HG03558 (cell line): Measurements from ENCODE around the gene ATAD2B.
"Not testable (repeated sequence)": the region's sequence is repeated elsewhere in the genome, so short reads cannot be mapped to it uniquely, and the experiment has no call there.

Experiments
- ATAC-seq: cut with Tn5 transposase; IDR thresholded peaks from one replicate; pipeline ENCODE4 v1.9.1; 2021; ENCODE audit warnings: moderate number of reproducible peaks; ENCODE audit not compliant: unreplicated experiment; ENCODE audit errors: extremely low read depth

ATAD2B gene

GRCh38 chr2:23926750-23927571 is at the start of gene ATAD2B:
Gene ATAD2B, minus strand, starts transcription at chr2:23927123. Its CDS starts 353 bp downstream, at chr2:23926770.
- ATAC-seq, result peak; percentile 66

DNA sequence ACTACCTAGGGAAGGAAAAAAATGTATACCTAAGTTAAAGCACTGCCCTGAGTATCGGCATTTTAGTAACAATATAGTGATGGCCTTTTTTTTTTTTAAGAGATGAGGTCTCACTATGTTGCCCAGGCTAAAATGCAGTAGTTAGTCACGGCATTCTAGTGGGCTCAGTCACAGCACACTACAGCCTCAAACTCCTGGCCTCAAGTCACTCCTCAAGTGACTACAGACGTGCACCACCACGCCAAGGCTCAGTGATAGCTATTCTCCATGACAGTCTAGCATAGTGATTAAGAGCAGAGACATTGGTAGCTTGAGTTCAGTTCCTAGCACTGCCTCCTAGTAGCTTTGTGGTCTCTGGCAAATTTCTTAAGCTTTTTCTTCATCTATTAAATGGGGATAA is 40.9 kb upstream of the ATAD2B start:
- no peak for ATAC-seq

DNA sequence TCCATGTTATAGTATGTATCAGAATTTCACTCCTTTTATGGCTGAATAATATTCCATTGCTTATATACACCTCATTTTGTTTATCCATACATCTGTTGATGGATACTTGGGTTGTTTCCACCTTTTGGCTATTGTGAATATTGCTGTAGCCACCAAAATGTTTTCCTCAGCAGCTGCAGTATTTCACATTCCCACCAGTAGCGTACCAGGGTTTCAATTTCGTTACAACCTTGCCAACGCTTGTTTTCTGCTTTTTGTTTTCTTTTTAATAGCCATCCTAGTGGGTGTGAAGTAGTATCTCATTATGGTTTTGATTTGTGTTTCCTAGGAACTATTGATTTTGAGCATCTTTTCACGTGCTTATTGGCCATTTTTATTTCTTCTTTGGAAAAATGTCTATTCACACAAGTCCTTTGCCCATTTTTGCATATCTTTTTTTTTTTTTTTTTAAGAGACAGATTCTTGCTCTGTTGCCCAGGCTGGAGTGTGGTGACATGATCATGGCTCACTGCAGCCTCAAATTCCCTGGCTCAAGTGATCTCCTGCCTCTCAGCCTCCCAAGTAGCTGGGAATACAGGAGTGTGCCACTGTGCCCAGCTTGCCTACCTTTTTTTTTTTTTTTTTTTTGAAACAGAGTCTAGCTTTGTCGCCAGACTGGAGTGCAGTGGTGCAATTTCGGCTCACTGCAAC is 27.5 kb upstream of the ATAD2B start:
- ATAC-seq, result no peak

DNA sequence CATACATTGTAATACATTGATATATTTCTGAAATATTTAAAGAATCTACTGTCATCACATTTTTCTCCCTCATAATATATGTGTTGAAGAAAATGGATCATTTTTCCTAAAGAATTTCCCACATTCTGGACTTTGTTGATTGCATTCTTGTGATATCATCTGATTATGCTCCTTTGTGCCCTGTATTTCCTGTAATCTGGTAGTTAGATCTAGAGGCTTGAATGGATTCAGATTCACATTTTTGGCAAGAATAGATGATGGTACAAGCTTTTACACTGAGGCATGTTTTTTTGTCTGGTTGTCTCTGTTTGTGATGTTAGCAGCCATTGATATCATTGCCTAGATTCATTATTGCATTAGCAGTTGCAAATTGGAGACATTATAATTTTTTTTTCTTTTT is 26.7 kb upstream of the ATAD2B start:
- no peak for ATAC-seq

DNA sequence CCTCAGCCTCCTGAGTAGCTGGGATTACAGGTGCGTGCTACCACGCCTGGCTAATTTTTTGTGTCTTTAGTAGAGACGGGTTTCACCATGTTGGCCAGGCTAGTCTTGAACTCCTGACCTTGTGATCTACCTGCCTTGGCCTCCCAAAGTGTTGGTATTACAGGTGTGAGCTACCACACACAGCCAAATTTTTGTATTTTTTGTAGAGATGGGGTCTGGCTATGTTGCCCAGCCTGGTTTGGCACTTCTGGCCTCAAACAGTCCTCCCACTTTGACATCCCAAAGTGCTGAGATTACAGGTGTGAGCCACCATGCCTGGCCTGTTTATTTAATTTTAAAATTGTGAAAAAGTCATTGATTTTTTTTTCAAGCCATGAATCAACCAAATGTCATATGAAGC is 25.6 kb upstream of the ATAD2B start:
- not testable (repeated sequence) for ATAC-seq

- ATAC-seq, result no peak
Measured at GRCh38 chr2:23947350-23947749, 20.4 kb upstream of the ATAD2B start.

DNA sequence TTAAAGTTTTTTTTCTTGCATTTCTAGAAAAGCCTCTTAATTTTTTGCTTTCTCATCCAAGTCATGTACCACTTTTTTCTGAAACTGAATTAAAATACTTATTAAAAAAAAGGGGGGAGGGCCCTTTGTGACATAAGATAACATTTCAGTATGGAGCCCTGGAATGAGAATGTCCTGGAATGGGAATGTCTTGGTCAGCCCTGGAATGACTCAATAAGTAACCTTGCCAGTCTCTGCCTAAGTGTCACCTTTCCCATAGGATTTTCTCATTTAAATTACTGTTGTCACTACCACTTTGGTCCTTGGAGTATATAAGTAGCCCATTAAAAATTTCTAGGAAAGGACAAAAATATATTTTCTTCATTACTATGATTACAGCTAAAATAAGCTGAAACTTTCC is 18.1 kb upstream of the ATAD2B start:
- ATAC-seq, result no peak

DNA sequence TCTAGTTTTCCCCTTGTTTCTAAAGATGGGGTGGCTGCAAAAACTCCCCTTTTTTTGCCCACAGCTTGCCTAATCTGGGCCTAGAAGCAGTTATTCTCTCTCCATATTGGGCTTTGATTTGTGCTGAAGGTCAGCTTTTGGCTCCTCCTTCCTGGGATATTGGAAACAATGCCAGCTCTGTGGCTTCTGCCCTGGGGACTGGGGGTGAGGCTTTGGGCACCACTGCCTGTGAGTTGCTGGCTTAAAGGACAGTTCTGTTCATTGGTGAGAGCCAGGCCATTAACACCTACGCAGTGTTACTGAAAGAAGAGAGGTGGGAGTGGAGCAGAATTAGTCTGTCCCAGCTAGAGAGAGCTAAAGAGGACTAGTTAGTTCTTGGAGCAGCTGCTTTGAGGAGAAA is 17.6 kb upstream of the ATAD2B start:
- no peak for ATAC-seq

DNA sequence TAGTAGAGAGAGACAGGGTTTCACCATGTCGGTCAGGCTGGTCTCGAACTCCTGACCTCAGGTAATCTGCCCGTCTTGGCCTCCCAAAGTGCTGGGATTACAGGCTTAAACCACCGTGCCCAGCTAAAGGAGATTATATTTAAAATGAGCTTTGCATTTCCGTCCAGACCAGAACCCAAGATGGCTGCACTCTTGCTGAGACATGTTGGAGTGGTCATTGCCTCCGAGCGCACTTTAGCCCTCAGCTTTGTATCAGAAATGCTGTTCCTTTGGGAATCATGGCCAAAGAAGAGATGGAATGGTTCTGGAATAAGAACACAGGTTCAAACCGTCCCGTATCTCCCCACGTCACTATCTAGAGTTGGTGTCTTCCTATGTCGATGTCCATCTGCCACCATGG is 16.7 kb upstream of the ATAD2B start:
- no peak for ATAC-seq

DNA sequence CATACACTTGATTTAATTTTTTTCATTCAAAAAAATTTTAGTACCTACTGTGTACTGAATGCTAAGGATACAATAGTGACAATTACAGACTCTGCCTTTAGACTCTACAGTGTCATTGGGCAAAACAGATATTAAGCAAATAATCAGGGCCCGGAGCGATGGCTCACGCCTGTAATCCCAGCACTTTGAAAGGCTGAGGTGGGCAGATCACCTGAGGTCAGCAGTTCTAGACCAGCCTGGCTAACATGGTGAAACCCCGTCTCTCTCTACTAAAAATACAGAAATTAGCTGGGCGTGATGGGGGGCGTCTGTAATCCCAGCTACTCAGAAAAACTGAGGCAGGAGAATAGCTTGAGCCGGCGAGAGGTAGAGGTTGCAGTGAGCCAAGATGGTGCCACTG is 14.7 kb upstream of the ATAD2B start:
- no peak for ATAC-seq

GRCh38 chr2:23940718-23941620 is 14.0 kb upstream of the ATAD2B start:
- ATAC-seq, result peak; percentile 47

GRCh38 chr2:23939987-23940717 is 13.2 kb upstream of the ATAD2B start, which contains the start of gene UBXN2A:
Gene UBXN2A, plus strand, starts transcription at chr2:23940463. Its CDS starts 17,852 bp downstream, at chr2:23958315.
- ATAC-seq, result peak; percentile 50

GRCh38 chr2:23934259-23934658 is 7.3 kb upstream of the ATAD2B start:
- no peak for ATAC-seq

GRCh38 chr2:23926290-23926749 is 603 bp downstream of the ATAD2B start:
- peak; percentile 3 for ATAC-seq

DNA sequence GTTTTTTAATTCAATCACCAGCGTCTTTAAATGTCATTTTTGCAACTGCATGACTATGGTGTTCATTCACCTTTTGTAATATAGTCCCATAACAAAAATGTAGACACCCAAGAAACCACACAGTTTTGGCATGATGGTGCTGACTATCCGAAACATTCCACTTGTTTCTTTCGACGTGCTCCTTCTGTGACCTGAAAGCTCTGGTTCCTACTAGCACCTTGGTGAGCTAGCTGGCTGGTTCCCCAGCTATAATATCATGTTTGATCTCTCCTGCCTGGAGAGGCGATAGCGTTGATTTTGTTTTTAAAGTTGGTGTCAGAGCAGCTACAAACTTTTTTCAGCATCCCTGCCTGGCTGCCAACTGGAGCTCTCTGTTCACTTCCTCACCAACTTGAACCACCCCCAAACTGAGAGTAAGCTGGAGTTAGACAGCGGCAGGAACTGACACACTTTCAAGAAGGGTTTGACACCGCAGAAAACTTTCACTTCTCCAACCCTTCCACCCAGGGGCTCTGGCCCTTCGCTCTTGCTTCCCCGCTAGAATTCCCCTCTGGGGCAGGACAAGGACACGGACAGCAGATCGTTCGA is 1.1 kb downstream of the ATAD2B start:
- peak; percentile 34 for ATAC-seq

DNA sequence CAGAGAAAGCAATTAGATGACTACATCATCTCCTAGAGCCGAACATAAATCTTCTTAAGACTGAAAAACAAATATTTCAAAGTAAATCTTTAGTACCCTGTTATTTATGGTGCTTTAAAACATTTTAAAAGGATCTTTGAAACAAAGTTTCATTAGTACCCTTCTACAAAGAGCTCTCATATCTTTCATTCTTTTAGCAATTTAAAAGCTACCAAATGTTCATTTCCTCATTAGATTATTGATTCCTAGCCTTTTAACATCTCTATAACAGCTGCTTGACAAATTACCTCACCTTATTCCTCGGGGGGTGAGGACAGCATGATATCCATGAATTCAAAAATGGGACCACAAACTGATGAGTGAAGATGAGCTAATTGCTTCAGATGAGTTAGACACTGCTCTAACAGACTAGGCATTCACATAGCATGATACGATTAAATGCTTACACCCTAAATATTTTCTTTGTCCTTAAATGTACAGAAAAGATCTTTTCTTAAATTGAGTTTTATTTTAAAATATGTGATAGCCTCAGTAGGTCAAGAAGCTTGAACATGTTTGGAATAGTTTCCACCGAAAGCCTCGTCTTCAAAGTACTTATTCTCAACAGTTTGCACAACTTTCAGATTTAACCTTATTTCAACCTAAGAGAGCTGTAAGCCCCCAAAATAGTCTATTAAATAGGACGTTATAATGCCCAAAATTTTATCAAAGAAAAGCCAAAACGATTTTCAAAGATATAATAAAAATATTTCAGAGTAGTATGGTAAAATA is 2.1 kb downstream of the ATAD2B start:
- ATAC-seq, result no peak

- no peak for ATAC-seq
Measured at GRCh38 chr2:23918837-23919489, 8.0 kb downstream of the ATAD2B start.

GRCh38 chr2:23916727-23917405 is 10.1 kb downstream of the ATAD2B start:
- ATAC-seq, result no peak
